Panc1 (cell line): Measurements from ENCODE around the gene IGSF21.

Experiments
- POLR2AphosphoS5 ChIP-seq: IDR thresholded peaks from 2 replicates; pipeline ENCODE4 v1.6.1; 2012; ENCODE audit warnings: mild to moderate bottlenecking, low read depth, low read length, moderate library complexity
- SIN3A ChIP-seq: IDR thresholded peaks from 2 replicates; pipeline ENCODE4 v1.6.1; 2012; ENCODE audit warnings: low read depth, mild to moderate bottlenecking, low read length, moderate library complexity, borderline replicate concordance; ENCODE audit not compliant: insufficient read depth
- TCF7L2 ChIP-seq: IDR thresholded peaks from 2 replicates; pipeline ENCODE4 v1.6.1; 2011; ENCODE audit warnings: mild to moderate bottlenecking, low read depth, low read length, inconsistent platforms
- TF ChIP-seq, protein P1 (sequence below): fragments of 450-650 bp; IDR thresholded peaks from 2 replicates; pipeline ENCODE4 v1.5.1; 2017; ENCODE audit warnings: mild to moderate bottlenecking
- TF ChIP-seq, protein P2 (sequence below), 2 experiments: IDR thresholded peaks; 2 replicates each; pipeline ENCODE4 v1.6.1; 2011 to 2012; ENCODE audit warnings: low read depth in 2 of 2, control low read depth in 1 of 2, low read length in 1 of 2, mild to moderate bottlenecking in 1 of 2, moderate library complexity in 1 of 2; ENCODE audit not compliant: insufficient read depth in 1 of 2

DNA sequence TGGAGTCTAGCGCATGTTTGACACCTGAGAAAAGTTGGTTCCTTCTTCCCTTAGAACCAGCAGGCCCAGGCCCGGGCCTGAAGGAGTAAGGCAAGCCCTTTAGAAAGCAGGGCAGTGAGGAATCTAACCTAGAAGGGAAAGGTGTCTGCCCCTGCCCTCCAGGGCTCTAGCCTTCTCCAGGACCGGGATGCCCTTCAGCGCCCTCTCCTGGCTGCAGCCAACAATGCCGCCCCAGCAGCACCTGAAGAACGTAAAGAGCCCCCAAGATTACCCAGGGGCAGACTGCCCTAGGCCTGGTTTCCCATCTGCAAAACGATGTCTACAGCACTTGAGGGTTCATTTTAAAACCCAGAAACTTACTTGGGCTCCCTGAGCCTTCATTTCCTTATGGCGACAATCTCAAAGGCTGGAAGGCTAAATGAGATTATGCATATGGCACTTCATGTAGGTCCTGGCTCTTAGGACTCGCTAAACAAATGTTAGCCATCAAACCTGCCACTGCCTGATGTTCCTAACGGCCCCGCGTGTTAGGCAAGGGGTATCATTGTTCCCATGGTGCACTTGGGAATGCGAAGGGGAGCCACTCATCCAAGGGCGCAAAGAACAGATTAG is 266.4 kb downstream of the IGSF21 start:
- TF ChIP-seq POLR2AphosphoS5 (no peak), SIN3A (no peak), TCF7L2 (no peak)
- TF ChIP-seq, protein P1, sequence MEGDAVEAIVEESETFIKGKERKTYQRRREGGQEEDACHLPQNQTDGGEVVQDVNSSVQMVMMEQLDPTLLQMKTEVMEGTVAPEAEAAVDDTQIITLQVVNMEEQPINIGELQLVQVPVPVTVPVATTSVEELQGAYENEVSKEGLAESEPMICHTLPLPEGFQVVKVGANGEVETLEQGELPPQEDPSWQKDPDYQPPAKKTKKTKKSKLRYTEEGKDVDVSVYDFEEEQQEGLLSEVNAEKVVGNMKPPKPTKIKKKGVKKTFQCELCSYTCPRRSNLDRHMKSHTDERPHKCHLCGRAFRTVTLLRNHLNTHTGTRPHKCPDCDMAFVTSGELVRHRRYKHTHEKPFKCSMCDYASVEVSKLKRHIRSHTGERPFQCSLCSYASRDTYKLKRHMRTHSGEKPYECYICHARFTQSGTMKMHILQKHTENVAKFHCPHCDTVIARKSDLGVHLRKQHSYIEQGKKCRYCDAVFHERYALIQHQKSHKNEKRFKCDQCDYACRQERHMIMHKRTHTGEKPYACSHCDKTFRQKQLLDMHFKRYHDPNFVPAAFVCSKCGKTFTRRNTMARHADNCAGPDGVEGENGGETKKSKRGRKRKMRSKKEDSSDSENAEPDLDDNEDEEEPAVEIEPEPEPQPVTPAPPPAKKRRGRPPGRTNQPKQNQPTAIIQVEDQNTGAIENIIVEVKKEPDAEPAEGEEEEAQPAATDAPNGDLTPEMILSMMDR: peak; percentile 69; the same call in 1 of the 2 replicates
- TF ChIP-seq, protein P2, sequence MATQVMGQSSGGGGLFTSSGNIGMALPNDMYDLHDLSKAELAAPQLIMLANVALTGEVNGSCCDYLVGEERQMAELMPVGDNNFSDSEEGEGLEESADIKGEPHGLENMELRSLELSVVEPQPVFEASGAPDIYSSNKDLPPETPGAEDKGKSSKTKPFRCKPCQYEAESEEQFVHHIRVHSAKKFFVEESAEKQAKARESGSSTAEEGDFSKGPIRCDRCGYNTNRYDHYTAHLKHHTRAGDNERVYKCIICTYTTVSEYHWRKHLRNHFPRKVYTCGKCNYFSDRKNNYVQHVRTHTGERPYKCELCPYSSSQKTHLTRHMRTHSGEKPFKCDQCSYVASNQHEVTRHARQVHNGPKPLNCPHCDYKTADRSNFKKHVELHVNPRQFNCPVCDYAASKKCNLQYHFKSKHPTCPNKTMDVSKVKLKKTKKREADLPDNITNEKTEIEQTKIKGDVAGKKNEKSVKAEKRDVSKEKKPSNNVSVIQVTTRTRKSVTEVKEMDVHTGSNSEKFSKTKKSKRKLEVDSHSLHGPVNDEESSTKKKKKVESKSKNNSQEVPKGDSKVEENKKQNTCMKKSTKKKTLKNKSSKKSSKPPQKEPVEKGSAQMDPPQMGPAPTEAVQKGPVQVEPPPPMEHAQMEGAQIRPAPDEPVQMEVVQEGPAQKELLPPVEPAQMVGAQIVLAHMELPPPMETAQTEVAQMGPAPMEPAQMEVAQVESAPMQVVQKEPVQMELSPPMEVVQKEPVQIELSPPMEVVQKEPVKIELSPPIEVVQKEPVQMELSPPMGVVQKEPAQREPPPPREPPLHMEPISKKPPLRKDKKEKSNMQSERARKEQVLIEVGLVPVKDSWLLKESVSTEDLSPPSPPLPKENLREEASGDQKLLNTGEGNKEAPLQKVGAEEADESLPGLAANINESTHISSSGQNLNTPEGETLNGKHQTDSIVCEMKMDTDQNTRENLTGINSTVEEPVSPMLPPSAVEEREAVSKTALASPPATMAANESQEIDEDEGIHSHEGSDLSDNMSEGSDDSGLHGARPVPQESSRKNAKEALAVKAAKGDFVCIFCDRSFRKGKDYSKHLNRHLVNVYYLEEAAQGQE (IDR thresholded peaks at IDR 0.05; ENCODE audit: insufficient read depth in 1 of 2, low read depth in 2 of 2, low read length in 1 of 2): no peak
